ENCODE results near the gene GOLGA6L4. TPM values are rescaled to one million over a fixed set of nuclear protein-coding genes. Genes with fewer than 3 reads are reported as not detected.
"Not testable (repeated sequence)": the region's sequence is repeated elsewhere in the genome, so short reads cannot be mapped to it uniquely, and the experiment has no call there.

The GOLGA6L4 gene
- 1 to 10 TPM; 1.3 to 2.5 (median 2.3) TPM for polyA plus RNA-seq

DNA sequence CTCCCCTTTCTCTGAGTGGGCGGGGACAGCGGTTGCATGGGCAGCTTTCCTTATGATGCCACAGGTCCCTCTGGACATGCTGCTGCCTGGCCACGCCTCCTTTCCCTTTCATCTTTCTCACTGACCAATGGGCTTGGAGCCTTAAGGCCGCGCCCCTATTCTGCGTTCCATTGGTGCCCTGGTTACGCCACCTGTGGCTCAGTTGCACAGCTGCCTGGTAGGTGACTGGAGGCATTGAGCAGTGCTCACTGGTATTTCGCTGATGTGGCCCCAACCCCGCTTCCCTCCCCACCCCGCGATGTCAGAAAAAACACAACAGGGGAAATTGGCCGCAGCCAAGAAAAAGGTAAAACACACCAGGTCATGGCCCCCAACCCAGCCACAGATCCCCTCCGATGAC, at the start of gene GOLGA6L4:
Gene GOLGA6L4, plus strand, starts transcription at position 201 of the 400 bp plus-strand sequence. Its CDS starts 62 bp downstream, at position 263.
- H3K27ac ChIP-seq (ENCODE audit: low read depth, low read length) = not testable (repeated sequence)
- WGBS, 3 donors = 96% methylated on average over 8 of the region's 13 CpGs; no CpG with 5 or more reads in 2 of the 3 donors

- H3K27ac ChIP-seq (ENCODE audit: low read depth, low read length) = not testable (repeated sequence)
- WGBS, 3 donors = no CpG with 5 or more reads among the region's 5 CpGs
Observed at GRCh38 chr15:84192982-84193381, 42.6 kb upstream of the GOLGA6L4 start.

- WGBS, 3 donors = no CpG with 5 or more reads among the region's 8 CpGs
- not testable (repeated sequence) for H3K27ac ChIP-seq (ENCODE audit: low read depth, low read length)
Observed at GRCh38 chr15:84195603-84196002, 40.0 kb upstream of the GOLGA6L4 start.

GRCh38 chr15:84196530-84197188, 38.9 kb upstream of the GOLGA6L4 start:
- H3K27ac ChIP-seq (ENCODE audit: low read depth, low read length) = not testable (repeated sequence)
- WGBS, 3 donors = no CpG with 5 or more reads among the region's 14 CpGs

DNA sequence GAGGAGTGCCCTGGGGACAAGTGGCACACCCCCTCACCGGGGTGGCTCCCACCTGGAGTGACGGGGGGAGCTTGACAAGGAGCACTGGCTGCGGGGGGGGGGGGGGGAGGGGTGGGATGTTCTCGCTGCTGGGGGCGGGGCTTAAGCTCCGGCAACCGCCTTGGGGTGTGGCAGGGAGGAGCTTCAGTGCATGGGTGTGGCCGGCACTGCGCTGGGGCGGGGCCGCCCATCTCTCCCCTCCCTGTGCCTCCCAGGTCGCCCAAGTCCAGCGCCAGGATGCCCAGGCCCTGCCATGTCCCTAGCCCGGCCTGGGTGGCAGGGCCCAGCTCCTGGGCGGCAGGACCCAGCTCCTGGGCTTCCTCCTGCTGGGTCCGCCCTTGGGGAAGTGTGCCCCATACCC, 35.7 kb upstream of the GOLGA6L4 start:
- 90% methylated on average over 2 of the region's 16 CpGs; no CpG with 5 or more reads in 2 of the 3 donors for WGBS, 3 donors
- not testable (repeated sequence) for H3K27ac ChIP-seq (ENCODE audit: low read depth, low read length)

GRCh38 chr15:84246441-84246840, 10.9 kb downstream of the GOLGA6L4 start:
- WGBS, 3 donors = 36 to 96% methylated on average over 2 to 3 of the region's 7 CpGs; no CpG with 5 or more reads in 1 of the 3 donors

More at GRCh38 chr15:84246441-84246840, 10.9 kb downstream of the GOLGA6L4 start:
- H3K27ac ChIP-seq (ENCODE audit: low read depth, low read length) = not testable (repeated sequence)
